COLO668 (cell line): ENCODE results near the gene ANTXR1.
"Not testable (repeated sequence)": the region's sequence is repeated elsewhere in the genome, so short reads cannot be mapped to it uniquely, and the experiment has no call there.

Experiments
- DNase-seq: peaks from one replicate; lab custom pipeline; 2025; ENCODE audit not compliant: unreplicated experiment; lab: John Stamatoyannopoulos, UW

Gene ANTXR1

GRCh38 chr2:69255760-69256159 is 242.8 kb downstream of the ANTXR1 start:
- DNase-seq: no peak

GRCh38 chr2:69259994-69260591 is 247.1 kb downstream of the ANTXR1 start:
- not testable (repeated sequence) for DNase-seq

- DNase-seq: no peak
Observed at GRCh38 chr2:69260666-69261065, 247.7 kb downstream of the ANTXR1 start.

GRCh38 chr2:69269330-69269729 is 256.4 kb downstream of the ANTXR1 start:
- no peak for DNase-seq

- DNase-seq: no peak
Observed at GRCh38 chr2:69271831-69272257, 258.9 kb downstream of the ANTXR1 start.

GRCh38 chr2:69272803-69273471 is 260.0 kb downstream of the ANTXR1 start:
- no peak for DNase-seq

- DNase-seq: no peak
Observed at GRCh38 chr2:69275490-69275889, 262.5 kb downstream of the ANTXR1 start.

GRCh38 chr2:69278366-69278765 is 265.4 kb downstream of the ANTXR1 start:
- no peak for DNase-seq

GRCh38 chr2:69279211-69279610 is 266.2 kb downstream of the ANTXR1 start:
- DNase-seq: no peak

- DNase-seq: no peak
Observed at GRCh38 chr2:69279931-69280681, 267.1 kb downstream of the ANTXR1 start.

- no peak for DNase-seq
Observed at GRCh38 chr2:69280796-69281412, 267.9 kb downstream of the ANTXR1 start.

- no peak for DNase-seq
Observed at GRCh38 chr2:69285379-69285894, 272.5 kb downstream of the ANTXR1 start.

GRCh38 chr2:69287544-69287943 is 274.6 kb downstream of the ANTXR1 start:
- DNase-seq: no peak

GRCh38 chr2:69288429-69288828 is 275.4 kb downstream of the ANTXR1 start:
- no peak for DNase-seq

- no peak for DNase-seq
Observed at GRCh38 chr2:69291004-69291650, 278.1 kb downstream of the ANTXR1 start.

GRCh38 chr2:69291721-69292120 is 278.7 kb downstream of the ANTXR1 start:
- no peak for DNase-seq

- DNase-seq: no peak
Observed at GRCh38 chr2:69292256-69292655, 279.3 kb downstream of the ANTXR1 start.

GRCh38 chr2:69296421-69296820 is 283.4 kb downstream of the ANTXR1 start:
- DNase-seq: no peak

- DNase-seq: no peak
Observed at GRCh38 chr2:69297216-69297615, 284.2 kb downstream of the ANTXR1 start.

GRCh38 chr2:69298261-69298660 is 285.3 kb downstream of the ANTXR1 start:
- no peak for DNase-seq

GRCh38 chr2:69298862-69299261 is 285.9 kb downstream of the ANTXR1 start:
- DNase-seq: no peak
